NB4 (cell line): ENCODE measurements around the gene PSAT1.

ENCODE experiments used
- POLR2A ChIP-seq: IDR thresholded peaks from 2 replicates; pipeline ENCODE4 v1.6.1; 2011; ENCODE audit warnings: mild to moderate bottlenecking; ENCODE audit not compliant: insufficient read length; ENCODE audit errors: extremely low read depth
- TF ChIP-seq, protein P1 (sequence below): IDR thresholded peaks from one replicate; pipeline ENCODE4 v1.5.1; 2012; ENCODE audit warnings: low read depth, low read length

DNA sequence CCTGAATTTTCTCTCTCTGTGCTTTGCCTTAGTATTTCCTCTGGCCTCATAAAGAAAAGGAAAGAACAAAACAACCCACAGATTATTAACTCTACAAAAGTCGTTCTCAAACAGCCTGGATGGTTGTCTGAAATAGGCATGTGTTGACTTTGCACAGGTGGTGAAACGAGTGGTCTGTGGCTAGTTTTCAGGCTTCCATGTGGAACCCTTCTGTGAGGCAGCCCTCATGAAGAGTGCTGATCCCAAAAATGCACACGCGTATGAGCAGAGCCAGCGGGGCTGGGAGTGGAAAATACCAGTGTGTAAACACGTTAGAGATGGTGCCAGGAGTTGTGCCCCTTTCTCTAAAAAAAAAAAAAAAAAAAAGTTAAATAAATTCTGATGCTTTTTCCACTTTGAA, 4.9 kb upstream of the PSAT1 start:
- TF ChIP-seq POLR2A = no peak
- TF ChIP-seq, protein P1, sequence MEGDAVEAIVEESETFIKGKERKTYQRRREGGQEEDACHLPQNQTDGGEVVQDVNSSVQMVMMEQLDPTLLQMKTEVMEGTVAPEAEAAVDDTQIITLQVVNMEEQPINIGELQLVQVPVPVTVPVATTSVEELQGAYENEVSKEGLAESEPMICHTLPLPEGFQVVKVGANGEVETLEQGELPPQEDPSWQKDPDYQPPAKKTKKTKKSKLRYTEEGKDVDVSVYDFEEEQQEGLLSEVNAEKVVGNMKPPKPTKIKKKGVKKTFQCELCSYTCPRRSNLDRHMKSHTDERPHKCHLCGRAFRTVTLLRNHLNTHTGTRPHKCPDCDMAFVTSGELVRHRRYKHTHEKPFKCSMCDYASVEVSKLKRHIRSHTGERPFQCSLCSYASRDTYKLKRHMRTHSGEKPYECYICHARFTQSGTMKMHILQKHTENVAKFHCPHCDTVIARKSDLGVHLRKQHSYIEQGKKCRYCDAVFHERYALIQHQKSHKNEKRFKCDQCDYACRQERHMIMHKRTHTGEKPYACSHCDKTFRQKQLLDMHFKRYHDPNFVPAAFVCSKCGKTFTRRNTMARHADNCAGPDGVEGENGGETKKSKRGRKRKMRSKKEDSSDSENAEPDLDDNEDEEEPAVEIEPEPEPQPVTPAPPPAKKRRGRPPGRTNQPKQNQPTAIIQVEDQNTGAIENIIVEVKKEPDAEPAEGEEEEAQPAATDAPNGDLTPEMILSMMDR = no peak
